Gastroesophageal sphincter (tissue), 4 donors: Measurements from ENCODE around the gene C6orf89. TPM values are rescaled to one million over a fixed set of nuclear protein-coding genes. Genes with fewer than 3 reads are reported as not detected.

Experiments used
- ATAC-seq: fragments of 150-250 bp; one replicate; pipeline ENCODE4 v1.9.1; 2016; ENCODE audit warnings: mild to moderate bottlenecking, moderate library complexity
- H3K27ac ChIP-seq, 4 donors: fragments of 200-600 bp; sonication (generic) in 3 of 4; 1 replicate in 3 of 4; 2 replicates in 1 of 4; pipeline ENCODE4 v1.5.1; 2016 to 2019
- H3K27me3 ChIP-seq: fragments of 200-600 bp; sonication (generic); one replicate; pipeline ENCODE4 v1.5.1; 2019
- H3K36me3 ChIP-seq, 2 donors: fragments of 200-600 bp; sonication (generic); one replicate each; pipeline ENCODE4 v1.5.1; 2019; ENCODE audit warnings: control low read depth in 1 of 2
- H3K4me1 ChIP-seq, 3 donors: fragments of 200-600 bp; sonication (generic); 1 replicate in 2 of 3; 2 replicates in 1 of 3; pipeline ENCODE4 v1.5.1; 2016 to 2019; ENCODE audit warnings: control low read depth in 2 of 3
- H3K4me3 ChIP-seq, 2 donors: fragments of 200-600 bp; sonication (generic); one replicate each; pipeline ENCODE4 v1.5.1; 2019; ENCODE audit warnings: mild to moderate bottlenecking in 1 of 2, moderate library complexity in 1 of 2
- H3K9me3 ChIP-seq, 3 donors: fragments of 200-600 bp; sonication (generic); one replicate each; pipeline ENCODE4 v1.5.1; 2017 to 2019; ENCODE audit warnings: control low read depth in 2 of 3
- EP300 ChIP-seq: sonication (generic); formaldehyde crosslinking; IDR thresholded peaks from one replicate; pipeline ENCODE4 v1.6.1; 2017; ENCODE audit warnings: antibody characterized with exemption, mild to moderate bottlenecking
- POLR2A ChIP-seq, 2 donors: fragments of 450-650 bp; IDR thresholded peaks; one replicate each; pipeline ENCODE4 v1.6.1; 2017; ENCODE audit warnings: antibody characterized with exemption in 2 of 2, mild to moderate bottlenecking in 2 of 2, moderate library complexity in 1 of 2
- POLR2AphosphoS5 ChIP-seq: sonication (generic); formaldehyde crosslinking; IDR thresholded peaks from one replicate; pipeline ENCODE4 v1.6.1; 2017; ENCODE audit warnings: antibody characterized with exemption
- WGBS, 2 donors: methylation state at CpG; one replicate each; pipeline ENCODE4 v1.1.5; 2018; ENCODE audit warnings: low coverage in 1 of 2; 5-methylcytosine and 5-hydroxymethylcytosine counted together
- total RNA-seq, 4 donors: library from RNA; depleted of rRNA; stranded (reverse); fragments of >200 nt; gene quantifications; one replicate each; pipeline ENCODE4 v1.1.0, GENCODE V29; 2016
- TF ChIP-seq, protein P1 (sequence below), 4 experiments: fragments of 200-600 bp in 2 of 4; fragments of 450-650 bp in 2 of 4; sonication (generic) in 1 of 4; IDR thresholded peaks; one replicate each; pipeline ENCODE4 v1.5.1; 2017 to 2019; ENCODE audit warnings: antibody characterized with exemption in 4 of 4, mild to moderate bottlenecking in 2 of 4, moderate library complexity in 2 of 4

The C6orf89 gene
- total RNA-seq, 4 donors from 2014 or later: 62.1 to 73.8 (median 69.8) TPM

DNA sequence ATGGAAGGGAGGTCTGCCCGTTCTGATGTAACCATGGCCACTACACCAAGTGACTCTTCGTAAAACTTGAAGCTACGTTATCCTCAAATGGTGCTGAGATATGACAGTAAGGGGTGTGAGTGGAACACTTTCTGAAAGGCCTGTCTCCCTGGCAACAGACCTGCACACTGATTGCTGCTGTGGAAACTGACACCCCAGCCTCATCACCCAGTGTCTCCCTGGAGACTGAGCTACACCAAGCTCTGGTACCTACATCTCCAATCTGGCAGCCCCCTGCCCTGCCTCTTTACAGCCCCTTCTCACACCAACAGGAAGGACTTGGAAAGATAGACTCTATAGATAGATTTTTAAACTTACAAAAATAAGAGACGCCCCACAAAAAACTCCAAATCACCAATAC is 82.0 kb downstream of the C6orf89 start:
- ATAC-seq: no peak
- TF ChIP-seq, protein P1, sequence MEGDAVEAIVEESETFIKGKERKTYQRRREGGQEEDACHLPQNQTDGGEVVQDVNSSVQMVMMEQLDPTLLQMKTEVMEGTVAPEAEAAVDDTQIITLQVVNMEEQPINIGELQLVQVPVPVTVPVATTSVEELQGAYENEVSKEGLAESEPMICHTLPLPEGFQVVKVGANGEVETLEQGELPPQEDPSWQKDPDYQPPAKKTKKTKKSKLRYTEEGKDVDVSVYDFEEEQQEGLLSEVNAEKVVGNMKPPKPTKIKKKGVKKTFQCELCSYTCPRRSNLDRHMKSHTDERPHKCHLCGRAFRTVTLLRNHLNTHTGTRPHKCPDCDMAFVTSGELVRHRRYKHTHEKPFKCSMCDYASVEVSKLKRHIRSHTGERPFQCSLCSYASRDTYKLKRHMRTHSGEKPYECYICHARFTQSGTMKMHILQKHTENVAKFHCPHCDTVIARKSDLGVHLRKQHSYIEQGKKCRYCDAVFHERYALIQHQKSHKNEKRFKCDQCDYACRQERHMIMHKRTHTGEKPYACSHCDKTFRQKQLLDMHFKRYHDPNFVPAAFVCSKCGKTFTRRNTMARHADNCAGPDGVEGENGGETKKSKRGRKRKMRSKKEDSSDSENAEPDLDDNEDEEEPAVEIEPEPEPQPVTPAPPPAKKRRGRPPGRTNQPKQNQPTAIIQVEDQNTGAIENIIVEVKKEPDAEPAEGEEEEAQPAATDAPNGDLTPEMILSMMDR (IDR thresholded peaks at IDR 0.05): no peak
- TF ChIP-seq EP300: no peak
- no peak for TF ChIP-seq POLR2AphosphoS5
- TF ChIP-seq POLR2A (IDR thresholded peaks at IDR 0.05): no peak
- WGBS, 2 donors: 52 to 100% methylated on average over 1 to 3 of the region's 4 CpGs
- Histone ChIP-seq H3K36me3 (peaks cover 0 to 65% of the 10 kb centered on the region in 2 donors), H3K27ac (peak overlapping the region in 1 of 4 donors; percentile 14), H3K27me3 (no peaks in the 10 kb centered on the region), H3K4me3 (no peak overlapping the region), H3K9me3 (no peaks in the 10 kb centered on the region), H3K4me1 (peaks cover 0 to 29% (median 0%) of the 10 kb centered on the region in 3 donors)

GRCh38 chr6:36968266-36968977 is 82.7 kb downstream of the C6orf89 start:
- Histone ChIP-seq H3K36me3 (peaks cover 0 to 72% of the 10 kb centered on the region in 2 donors), H3K9me3 (no peaks in the 10 kb centered on the region), H3K27ac (peak overlapping the region in 2 of 4 donors; percentile 17 to 19), H3K4me1 (peaks cover 0 to 29% (median 0%) of the 10 kb centered on the region in 3 donors), H3K27me3 (no peaks in the 10 kb centered on the region), H3K4me3 (no peak overlapping the region)
- ATAC-seq: peak; percentile 52
- 37 to 76% methylated on average over 3 to 9 of the region's 16 CpGs for WGBS, 2 donors
- no peak for TF ChIP-seq POLR2AphosphoS5
- TF ChIP-seq, protein P1 (IDR thresholded peaks at IDR 0.05): no peak
- no peak for TF ChIP-seq EP300
- no peak for TF ChIP-seq POLR2A (IDR thresholded peaks at IDR 0.05)

GRCh38 chr6:36969240-36969691 is 83.5 kb downstream of the C6orf89 start:
- Histone ChIP-seq H3K9me3 (no peaks in the 10 kb centered on the region), H3K4me3 (no peak overlapping the region), H3K27me3 (no peaks in the 10 kb centered on the region), H3K36me3 (peaks cover 0 to 80% of the 10 kb centered on the region in 2 donors), H3K27ac (peak overlapping the region in 1 of 4 donors; percentile 17), H3K4me1 (peaks cover 0 to 26% (median 0%) of the 10 kb centered on the region in 3 donors)
- TF ChIP-seq, protein P1 (IDR thresholded peaks at IDR 0.05): no peak
- TF ChIP-seq POLR2A (IDR thresholded peaks at IDR 0.05) (no peak), EP300 (no peak), POLR2AphosphoS5 (no peak)
- ATAC-seq: no peak
- WGBS, 2 donors: 78% methylated on average over 1 of the region's 14 CpGs; no CpG with 5 or more reads in 1 of the 2 donors

DNA sequence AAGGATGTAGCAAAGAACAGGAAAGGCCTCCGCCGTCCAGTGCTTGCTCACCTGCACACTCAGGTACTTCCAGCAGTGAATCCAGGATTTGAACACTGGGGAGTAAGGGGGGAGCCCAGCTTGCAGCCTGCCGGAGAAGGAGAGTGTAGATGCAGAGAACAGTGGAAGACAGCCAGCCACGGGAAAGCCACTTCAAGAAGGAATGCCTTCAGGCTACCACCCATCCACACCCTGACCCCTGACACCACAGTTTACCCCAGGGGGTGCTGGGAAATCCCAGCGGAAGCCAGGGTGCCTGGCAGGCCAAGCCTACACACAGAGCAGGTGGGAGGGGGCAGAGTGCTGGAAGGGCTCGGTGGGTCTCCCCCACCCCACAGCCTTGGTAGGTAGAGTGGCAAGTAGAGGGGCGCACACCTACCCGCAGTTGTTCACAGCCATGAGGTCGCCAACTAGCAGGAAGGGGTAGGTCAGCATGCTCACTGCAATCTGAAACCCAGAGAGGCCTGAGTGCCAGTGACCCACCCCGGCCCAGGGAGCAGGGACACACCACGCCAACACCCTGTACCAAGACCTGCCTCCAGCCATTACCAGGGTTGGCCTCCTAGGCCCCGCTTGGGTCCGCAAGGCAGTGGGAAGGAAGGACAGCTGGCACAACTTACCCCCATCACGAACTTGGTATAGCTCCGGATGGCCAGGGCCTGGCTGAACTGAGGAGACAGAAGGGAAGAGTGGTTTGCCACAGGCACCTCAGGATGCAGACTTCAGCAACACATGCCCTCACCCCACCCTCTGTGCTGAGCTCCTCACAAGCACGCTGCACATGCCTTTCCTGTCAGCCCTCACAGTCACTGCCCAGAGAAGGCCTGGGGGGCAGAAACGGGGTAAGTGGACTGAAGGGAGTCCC is 84.5 kb downstream of the C6orf89 start:
- TF ChIP-seq EP300 (no peak), POLR2AphosphoS5 (no peak), POLR2A (IDR thresholded peaks at IDR 0.05) (no peak)
- TF ChIP-seq, protein P1 (IDR thresholded peaks at IDR 0.05): no peak
- WGBS, 2 donors: 83 to 90% methylated on average over 2 to 3 of the region's 17 CpGs
- no peak for ATAC-seq
- Histone ChIP-seq H3K4me3 (no peak overlapping the region), H3K27me3 (no peaks in the 10 kb centered on the region), H3K9me3 (no peaks in the 10 kb centered on the region), H3K4me1 (peaks cover 0 to 27% (median 0%) of the 10 kb centered on the region in 3 donors), H3K27ac (peak overlapping the region in 1 of 4 donors; percentile 10), H3K36me3 (peaks cover 0 to 90% of the 10 kb centered on the region in 2 donors)
